Activated T-cell treated with anti-CD3 and anti-CD28 coated beads, Interleukin-2, amount 50 U/mL, for 72 hours (primary cell): Measurements from ENCODE around the gene C6orf163. TPM values are rescaled to one million over a fixed set of nuclear protein-coding genes. Genes with fewer than 3 reads are reported as not detected.

ENCODE experiments used
- ATAC-seq, 2 donors: fragments of 150-1000 bp; cut with Tn5 transposase; replicated peaks in 1 of 2; 2 replicates each; pipeline ENCODE4 v1.10.0; 2021; ENCODE audit warnings: moderate library complexity in 2 of 2, mild to moderate bottlenecking in 1 of 2
- DNase-seq, 2 donors: peaks; one replicate each; pipeline ENCODE4 v3.0.0; 2021 to 2022; ENCODE audit warnings: mixed read lengths in 1 of 2
- H3K27ac Mint-ChIP-seq: one replicate; pipeline ENCODE4 v1.8.0; 2022; ENCODE audit warnings: mild to moderate bottlenecking, moderate library complexity, mixed read lengths
- H3K27me3 Mint-ChIP-seq: one replicate; pipeline ENCODE4 v1.8.0; 2022; ENCODE audit warnings: low read depth, mixed read lengths
- H3K36me3 Mint-ChIP-seq, 2 donors: one replicate each; pipeline ENCODE4 v1.8.0; 2022; ENCODE audit warnings: mixed read lengths in 2 of 2, mild to moderate bottlenecking in 1 of 2; ENCODE audit not compliant: insufficient read depth in 2 of 2
- H3K4me1 Mint-ChIP-seq: one replicate; pipeline ENCODE4 v1.8.0; 2022; ENCODE audit warnings: low read depth, mixed read lengths
- H3K4me3 Mint-ChIP-seq, 2 donors: one replicate each; pipeline ENCODE4 v1.8.0; 2022; ENCODE audit warnings: mild to moderate bottlenecking in 2 of 2, mixed read lengths in 2 of 2, moderate library complexity in 2 of 2
- H3K9me3 Mint-ChIP-seq, 2 donors: one replicate each; pipeline ENCODE4 v1.8.0; 2022; ENCODE audit warnings: mixed read lengths in 2 of 2
- total RNA-seq, 2 donors: library from RNA; stranded (reverse); gene quantifications; one replicate each; pipeline ENCODE4 v1.2.3, GENCODE V29; 2022

The C6orf163 gene
- total RNA-seq, 2 donors from 2014 or later, result 2.0 to 2.7 TPM

GRCh38 chr6:87336367-87336766, 8.2 kb upstream of the C6orf163 start:
- H3K9me3 Mint-ChIP-seq, result peaks cover 0 to 3% of the 10 kb centered on the region in 2 donors
- no peak overlapping the region for H3K27ac Mint-ChIP-seq
- ATAC-seq, result no peak
- peaks cover 0 to 3% of the 10 kb centered on the region in 2 donors for H3K36me3 Mint-ChIP-seq
- DNase-seq, result no peak
- H3K27me3 Mint-ChIP-seq, result no peaks in the 10 kb centered on the region
- peaks cover 17% of the 10 kb centered on the region for H3K4me1 Mint-ChIP-seq
- H3K4me3 Mint-ChIP-seq, result no peak overlapping the region

- no peaks in the 10 kb centered on the region for H3K36me3 Mint-ChIP-seq
- no peaks in the 10 kb centered on the region for H3K27me3 Mint-ChIP-seq
- no peak for DNase-seq
- H3K4me1 Mint-ChIP-seq, result peaks cover 5% of the 10 kb centered on the region
- no peak for ATAC-seq
- H3K27ac Mint-ChIP-seq, result no peak overlapping the region
- H3K4me3 Mint-ChIP-seq, result no peak overlapping the region
- no peaks in the 10 kb centered on the region for H3K9me3 Mint-ChIP-seq
Measured at GRCh38 chr6:87340230-87340629, 4.4 kb upstream of the C6orf163 start.

- H3K4me3 Mint-ChIP-seq, result no peak overlapping the region
- peaks cover 5% of the 10 kb centered on the region for H3K4me1 Mint-ChIP-seq
- no peaks in the 10 kb centered on the region for H3K27me3 Mint-ChIP-seq
- no peaks in the 10 kb centered on the region for H3K36me3 Mint-ChIP-seq
- H3K9me3 Mint-ChIP-seq, result no peaks in the 10 kb centered on the region
- ATAC-seq, result no peak
- DNase-seq, result no peak
- no peak overlapping the region for H3K27ac Mint-ChIP-seq
Measured at GRCh38 chr6:87341158-87341557, 3.5 kb upstream of the C6orf163 start.

GRCh38 chr6:87341899-87342298, 2.7 kb upstream of the C6orf163 start:
- Mint-ChIP-seq H3K27ac (no peak overlapping the region), H3K27me3 (no peaks in the 10 kb centered on the region), H3K36me3 (no peaks in the 10 kb centered on the region), H3K4me1 (peaks cover 5% of the 10 kb centered on the region), H3K4me3 (no peak overlapping the region), H3K9me3 (no peaks in the 10 kb centered on the region)
- no peak for ATAC-seq
- no peak for DNase-seq

- no peak overlapping the region for H3K27ac Mint-ChIP-seq
- no peak for DNase-seq
- no peak for ATAC-seq
- no peaks in the 10 kb centered on the region for H3K36me3 Mint-ChIP-seq
- no peaks in the 10 kb centered on the region for H3K9me3 Mint-ChIP-seq
- H3K4me1 Mint-ChIP-seq, result peaks cover 5% of the 10 kb centered on the region
- H3K27me3 Mint-ChIP-seq, result no peaks in the 10 kb centered on the region
- no peak overlapping the region for H3K4me3 Mint-ChIP-seq
Measured at GRCh38 chr6:87342829-87343228, 1.8 kb upstream of the C6orf163 start.

GRCh38 chr6:87346700-87347099, 2.1 kb downstream of the C6orf163 start:
- no peak overlapping the region for H3K4me3 Mint-ChIP-seq
- H3K36me3 Mint-ChIP-seq, result no peaks in the 10 kb centered on the region

GRCh38 chr6:87349896-87350295, 5.3 kb downstream of the C6orf163 start:
- no peaks in the 10 kb centered on the region for H3K9me3 Mint-ChIP-seq
- no peak overlapping the region for H3K27ac Mint-ChIP-seq
- no peak overlapping the region for H3K4me3 Mint-ChIP-seq
- H3K27me3 Mint-ChIP-seq, result no peaks in the 10 kb centered on the region
- ATAC-seq (no peak), DNase-seq (no peak)
- no peaks in the 10 kb centered on the region for H3K36me3 Mint-ChIP-seq
- no peaks in the 10 kb centered on the region for H3K4me1 Mint-ChIP-seq

More at GRCh38 chr6:87346700-87347099, 2.1 kb downstream of the C6orf163 start:
- Mint-ChIP-seq H3K4me1 (peaks cover 5% of the 10 kb centered on the region), H3K27ac (no peak overlapping the region), H3K9me3 (no peaks in the 10 kb centered on the region), H3K27me3 (no peaks in the 10 kb centered on the region)
- ATAC-seq (no peak), DNase-seq (no peak)

GRCh38 chr6:87350516-87350915, 5.9 kb downstream of the C6orf163 start:
- no peak overlapping the region for H3K4me3 Mint-ChIP-seq
- no peaks in the 10 kb centered on the region for H3K9me3 Mint-ChIP-seq
- H3K27ac Mint-ChIP-seq, result no peak overlapping the region
- H3K36me3 Mint-ChIP-seq, result no peaks in the 10 kb centered on the region
- no peak for DNase-seq
- no peaks in the 10 kb centered on the region for H3K27me3 Mint-ChIP-seq
- ATAC-seq, result no peak
- H3K4me1 Mint-ChIP-seq, result no peaks in the 10 kb centered on the region

- Mint-ChIP-seq H3K4me3 (no peak overlapping the region), H3K27me3 (no peaks in the 10 kb centered on the region), H3K36me3 (no peaks in the 10 kb centered on the region), H3K4me1 (no peaks in the 10 kb centered on the region), H3K27ac (no peak overlapping the region), H3K9me3 (no peaks in the 10 kb centered on the region)
- ATAC-seq (no peak), DNase-seq (no peak)
Measured at GRCh38 chr6:87351583-87351982, 7.0 kb downstream of the C6orf163 start.

GRCh38 chr6:87356181-87356580, 11.6 kb downstream of the C6orf163 start:
- no peak overlapping the region for H3K27ac Mint-ChIP-seq
- no peaks in the 10 kb centered on the region for H3K4me1 Mint-ChIP-seq
- no peak for ATAC-seq
- H3K9me3 Mint-ChIP-seq, result no peaks in the 10 kb centered on the region
- H3K4me3 Mint-ChIP-seq, result no peak overlapping the region
- H3K27me3 Mint-ChIP-seq, result no peaks in the 10 kb centered on the region
- H3K36me3 Mint-ChIP-seq, result no peaks in the 10 kb centered on the region
- DNase-seq, result no peak

GRCh38 chr6:87357479-87358196, 13.0 kb downstream of the C6orf163 start:
- H3K9me3 Mint-ChIP-seq, result no peaks in the 10 kb centered on the region
- H3K4me1 Mint-ChIP-seq, result no peaks in the 10 kb centered on the region
- no peaks in the 10 kb centered on the region for H3K27me3 Mint-ChIP-seq
- ATAC-seq (no peak), DNase-seq (no peak)
- H3K36me3 Mint-ChIP-seq, result no peaks in the 10 kb centered on the region
- H3K27ac Mint-ChIP-seq, result no peak overlapping the region
- no peak overlapping the region for H3K4me3 Mint-ChIP-seq

GRCh38 chr6:87364602-87365252, 20.1 kb downstream of the C6orf163 start:
- no peaks in the 10 kb centered on the region for H3K4me1 Mint-ChIP-seq
- no peaks in the 10 kb centered on the region for H3K27me3 Mint-ChIP-seq
- DNase-seq (no peak), ATAC-seq (no peak)
- no peak overlapping the region for H3K4me3 Mint-ChIP-seq
- H3K9me3 Mint-ChIP-seq, result peaks cover 2 to 6% of the 10 kb centered on the region in 2 donors
- no peak overlapping the region for H3K27ac Mint-ChIP-seq
- H3K36me3 Mint-ChIP-seq, result peaks cover 1 to 3% of the 10 kb centered on the region in 2 donors

GRCh38 chr6:87366072-87366827, 21.6 kb downstream of the C6orf163 start:
- H3K4me1 Mint-ChIP-seq, result no peaks in the 10 kb centered on the region
- H3K4me3 Mint-ChIP-seq, result no peak overlapping the region

More at GRCh38 chr6:87366072-87366827, 21.6 kb downstream of the C6orf163 start:
- Mint-ChIP-seq H3K36me3 (peaks cover 2 to 3% of the 10 kb centered on the region in 2 donors), H3K27ac (no peak overlapping the region), H3K27me3 (no peaks in the 10 kb centered on the region), H3K9me3 (peaks cover 2 to 7% of the 10 kb centered on the region in 2 donors)
- no peak for DNase-seq
- ATAC-seq, result no peak
